NOMO-1 (cell line): ENCODE data around the gene DCK.
"Not testable (repeated sequence)": the region's sequence is repeated elsewhere in the genome, so short reads cannot be mapped to it uniquely, and the experiment has no call there.

ENCODE experiments used
- DNase-seq, 2 experiments: peaks; one replicate each; lab custom pipeline; 2025; ENCODE audit not compliant: unreplicated experiment in 2 of 2; lab: John Stamatoyannopoulos, UW

The DCK gene

DNA sequence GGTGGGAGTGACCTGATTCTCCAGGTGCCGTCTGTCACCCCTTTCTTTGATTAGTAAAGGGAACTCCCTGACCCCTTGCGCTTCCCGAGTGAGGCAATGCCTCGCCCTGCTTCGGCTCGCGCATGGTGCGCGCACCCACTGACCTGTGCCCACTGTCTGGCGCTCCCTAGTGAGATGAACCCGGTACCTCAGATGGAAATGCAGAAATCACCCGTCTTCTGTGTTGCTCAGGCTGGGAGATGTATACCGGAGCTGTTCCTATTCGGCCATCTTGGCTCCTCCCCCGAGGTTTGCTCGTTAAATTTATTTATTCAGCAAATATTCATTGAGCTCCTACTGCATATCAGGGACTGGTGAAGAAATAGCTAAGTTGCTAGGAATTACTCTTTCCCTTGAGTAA lies 66.1 kb downstream of the DCK start:
- not testable (repeated sequence) for DNase-seq

DNA sequence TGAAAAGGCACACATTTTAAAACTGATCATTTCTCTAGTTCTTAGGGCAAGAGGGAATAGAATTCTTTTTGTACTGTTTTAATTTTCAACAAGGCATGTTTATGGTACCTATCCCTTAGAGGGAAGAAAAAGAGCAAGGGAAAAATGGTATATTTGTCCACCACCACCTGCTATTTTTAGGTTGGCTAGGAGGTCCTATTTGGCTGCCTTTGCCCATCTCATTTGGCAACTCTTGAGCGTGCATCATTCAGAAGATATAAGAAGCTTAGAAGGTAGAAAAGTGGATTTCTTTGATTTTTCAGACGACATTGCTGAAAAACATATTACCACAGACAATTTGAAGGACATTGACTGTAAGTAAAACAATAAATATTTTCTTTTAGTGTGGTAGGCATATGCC lies 69.0 kb downstream of the DCK start:
- no peak for DNase-seq

DNA sequence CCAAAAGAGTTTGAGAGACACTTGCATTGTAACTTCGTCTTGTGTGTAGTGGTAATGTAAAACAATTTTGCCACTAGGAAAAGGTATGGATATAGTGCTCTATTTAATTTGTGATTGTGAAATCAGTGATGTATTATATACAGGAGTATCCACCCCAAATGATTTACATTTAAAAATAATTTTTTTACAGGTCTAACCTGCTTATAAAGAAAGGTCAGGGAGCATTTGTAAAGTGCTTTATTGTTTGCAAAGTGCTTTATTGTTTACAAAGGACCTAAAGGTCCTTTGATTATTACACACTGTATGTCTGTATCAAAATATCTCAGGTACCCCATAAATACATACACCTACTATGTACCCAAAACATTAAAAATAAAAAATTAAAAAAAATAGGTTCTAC lies 70.3 kb downstream of the DCK start:
- no peak for DNase-seq

DNA sequence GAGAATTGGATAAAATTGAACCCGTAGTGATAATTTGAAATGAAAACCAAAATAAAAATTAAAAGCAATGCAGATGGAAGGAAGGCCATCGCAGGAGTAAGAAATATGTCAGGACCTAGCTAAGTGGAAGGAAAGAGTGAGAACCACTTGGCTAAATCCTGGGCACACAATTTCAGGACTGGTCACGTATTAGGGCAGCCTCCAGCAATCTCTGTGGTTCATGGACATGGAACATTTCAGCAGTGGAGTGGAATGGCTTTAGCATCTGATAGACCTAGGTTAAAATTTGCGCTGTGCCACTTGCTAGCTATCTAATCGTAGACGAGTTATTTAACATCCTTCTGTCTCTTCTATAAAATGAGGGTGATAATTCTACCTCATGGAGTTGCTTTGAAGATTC lies 71.1 kb downstream of the DCK start:
- no peak for DNase-seq

DNA sequence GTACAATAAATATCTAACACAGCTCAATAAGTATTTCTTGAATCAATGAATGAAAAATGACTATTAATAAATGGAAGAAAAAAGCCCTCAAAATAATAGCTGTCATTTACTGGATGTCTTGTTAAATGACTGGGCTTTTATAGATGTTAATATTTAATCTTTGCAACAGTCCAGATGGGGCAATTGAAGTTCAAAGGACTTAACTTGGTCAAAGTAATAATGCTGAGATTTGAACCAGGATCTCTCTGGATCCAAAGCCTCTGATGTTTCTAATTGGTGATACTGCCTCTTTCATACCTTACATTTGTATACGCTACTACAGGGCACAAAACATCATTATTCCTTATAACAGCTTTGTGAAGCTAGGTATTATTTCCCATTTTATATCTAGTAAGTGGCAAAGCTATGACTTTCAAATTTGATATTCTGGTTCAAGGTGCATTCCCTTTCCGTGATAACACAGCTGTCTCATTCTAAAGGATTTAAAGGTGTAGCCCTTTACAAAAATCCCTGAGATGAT lies 72.6 kb downstream of the DCK start:
- no peak for DNase-seq

DNA sequence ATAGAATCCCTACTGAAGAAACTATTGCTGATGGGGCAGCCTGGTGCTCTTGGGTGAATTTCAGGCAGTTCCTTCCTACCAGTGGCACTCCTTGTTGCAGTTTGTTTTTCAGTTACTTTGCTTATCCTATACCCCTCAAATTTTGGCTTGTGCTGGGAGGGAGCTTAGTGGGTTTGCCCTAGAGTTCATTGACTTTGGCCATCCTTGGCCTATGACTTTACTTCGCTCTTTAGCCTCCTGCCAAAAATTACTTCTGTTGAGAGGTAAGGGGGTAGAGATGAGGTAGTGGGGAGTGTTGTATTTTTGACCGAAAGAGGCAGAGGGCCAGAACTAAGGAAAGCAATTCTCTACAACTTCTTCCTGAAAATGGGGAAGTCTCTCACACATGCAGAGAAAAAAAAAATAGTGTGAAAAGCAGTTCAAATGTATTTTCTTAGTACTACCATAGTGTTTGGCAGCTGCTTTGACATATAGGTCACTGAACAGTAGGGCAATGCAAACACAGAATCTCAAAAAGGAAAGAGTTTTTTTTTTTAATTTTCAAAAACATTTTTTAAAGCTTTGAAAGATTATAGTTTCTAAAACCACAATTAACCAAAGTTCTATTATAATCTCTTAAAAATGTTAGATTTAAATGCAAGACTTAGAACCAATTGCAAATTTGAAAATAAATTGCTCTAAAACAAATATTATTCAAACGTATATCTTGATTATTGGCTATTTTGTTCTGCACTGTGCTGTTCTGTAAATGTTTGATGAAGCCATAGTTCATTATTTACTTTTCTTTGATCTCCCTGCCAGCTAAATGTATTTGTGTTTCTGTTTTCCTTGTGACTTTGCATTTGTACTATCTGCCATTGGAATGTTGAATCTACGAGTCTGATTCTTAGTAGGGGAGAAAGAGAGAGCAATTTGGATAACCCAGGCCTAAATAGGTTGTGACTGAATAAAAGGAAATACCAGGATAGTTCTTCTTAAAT lies 73.6 kb downstream of the DCK start:
- peak in 1 of 2 experiments; percentile 1 for DNase-seq

DNA sequence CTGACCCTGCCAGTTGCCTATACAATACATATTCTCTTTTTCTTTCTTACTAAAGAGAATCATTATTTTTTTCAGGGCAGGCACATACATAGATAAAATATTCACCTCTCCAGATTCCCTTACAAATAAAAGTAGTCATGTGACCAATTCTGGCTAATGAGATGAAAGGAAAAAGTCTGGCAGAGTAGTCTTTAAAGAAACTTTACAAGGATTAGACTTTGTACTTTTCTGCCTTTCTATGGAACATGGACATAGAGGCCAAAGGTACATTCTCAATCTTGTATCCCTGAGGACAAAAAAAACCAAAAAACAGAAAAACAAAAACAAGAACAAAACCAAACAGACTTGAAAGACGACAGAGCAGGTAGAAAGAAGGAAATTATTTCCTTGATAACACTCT lies 75.6 kb downstream of the DCK start:
- DNase-seq: no peak

DNA sequence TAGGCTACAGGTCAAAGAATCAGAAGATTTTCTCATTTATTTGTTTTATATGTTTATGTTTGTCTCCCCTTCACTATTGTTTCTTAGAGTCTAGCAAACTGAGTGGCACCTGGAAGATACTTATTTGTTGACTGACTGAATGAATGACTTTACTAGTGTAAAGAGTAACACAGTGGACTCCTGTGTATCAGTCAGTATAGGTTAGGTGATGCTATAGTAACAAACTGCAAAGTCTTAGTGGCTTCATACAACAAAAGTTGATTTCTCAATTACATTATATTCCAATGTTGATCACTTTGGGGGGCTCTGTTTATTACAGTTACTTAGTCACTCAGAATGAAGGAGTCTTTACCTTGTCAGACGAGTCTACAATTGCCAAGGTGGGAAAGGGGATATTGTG lies 76.6 kb downstream of the DCK start:
- DNase-seq: no peak

DNA sequence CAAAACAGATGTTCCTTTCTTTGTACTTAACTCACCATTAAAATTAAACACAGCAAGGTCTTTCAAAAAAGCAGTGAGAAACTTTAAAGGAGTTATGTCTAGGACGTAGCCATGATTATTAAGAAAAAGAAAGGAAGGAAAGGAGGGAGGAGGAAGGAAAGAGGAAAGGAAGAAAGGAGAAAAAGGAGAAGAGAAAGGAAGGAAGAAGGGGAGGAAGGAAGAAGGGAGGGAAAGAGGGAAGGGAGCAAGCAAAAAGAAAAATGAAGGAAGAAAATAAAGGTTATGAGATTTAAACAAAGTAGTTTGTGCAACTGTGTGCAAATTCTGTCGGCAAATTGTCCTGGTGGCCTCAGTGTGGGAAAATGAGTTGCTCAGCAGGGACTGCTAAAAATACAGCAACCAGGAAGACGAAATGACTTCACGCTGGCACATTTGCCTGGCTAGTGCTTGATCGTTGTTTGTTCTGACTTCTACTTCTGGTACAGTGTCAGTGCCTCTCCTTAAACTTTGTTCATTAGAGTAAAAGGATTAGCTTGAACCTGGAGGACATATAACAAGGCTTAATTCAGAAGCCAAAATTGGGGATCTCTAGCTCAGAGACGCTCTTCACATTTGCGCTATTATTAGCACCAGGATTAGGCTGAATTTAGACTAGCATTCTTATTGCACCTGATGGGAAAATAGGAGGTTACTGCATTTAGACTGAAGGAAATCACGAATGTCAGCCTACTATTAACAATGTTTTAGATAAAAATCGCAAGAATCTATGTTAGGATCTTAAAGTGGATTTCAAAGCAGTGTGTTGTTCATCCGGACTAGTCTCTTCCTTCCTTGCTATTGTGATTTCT lies 81.2 kb downstream of the DCK start:
- no peak for DNase-seq
